ENCODE measurements around the gene MECP2. TPM values are rescaled to one million over a fixed set of nuclear protein-coding genes. Genes with fewer than 3 reads are reported as not detected.

MECP2 gene
- total RNA-seq, 1 experiment from 2014 or later, result 52.8 TPM

- H3K27me3 ChIP-seq (replicated peaks; ENCODE audit: insufficient read depth, low read depth, low read length, poor library complexity), result peaks cover 5% of the 10 kb centered on the region
- POLR2A ChIA-PET (ENCODE audit: low non-redundant PET), result no interaction called here
- intact Hi-C loops (cut with micrococcal nuclease; ENCODE audit: unreplicated experiment), result no loop called here
- no peaks in the 10 kb centered on the region for H3K4me1 ChIP-seq (ENCODE audit: insufficient read depth, low read length, poor library complexity, severe bottlenecking)
- H3K36me3 ChIP-seq (ENCODE audit: insufficient read depth, low read length, poor library complexity, severe bottlenecking), result peaks cover 19% of the 10 kb centered on the region
- no peak for TF ChIP-seq EZH2 (IDR thresholded peaks at IDR 0.05; ENCODE audit: borderline replicate concordance, low read depth, low read length, poor library complexity, severe bottlenecking)
- no peak overlapping the region for H3K27ac ChIP-seq (ENCODE audit: low read depth, low read length, poor library complexity, severe bottlenecking)
- no peak overlapping the region for H3K4me3 ChIP-seq (ENCODE audit: low read depth, low read length, poor library complexity, severe bottlenecking)
- CTCF ChIA-PET, result no interaction called here
- no peaks in the 10 kb centered on the region for H3K9me3 ChIP-seq (ENCODE audit: low read depth, low read length, poor library complexity, severe bottlenecking)
- no TSS peak for BruUV-seq (replicated peaks)
- DNase-seq (ENCODE audit: low spot score), result no peak
Measured at GRCh38 chrX:154032653-154033052, 64.9 kb downstream of the MECP2 start.

GRCh38 chrX:154032160-154032559 lies 65.4 kb downstream of the MECP2 start:
- H3K4me3 ChIP-seq (ENCODE audit: low read depth, low read length, poor library complexity, severe bottlenecking), result no peak overlapping the region
- no peak overlapping the region for H3K27ac ChIP-seq (ENCODE audit: low read depth, low read length, poor library complexity, severe bottlenecking)
- H3K27me3 ChIP-seq (replicated peaks; ENCODE audit: insufficient read depth, low read depth, low read length, poor library complexity), result peaks cover 5% of the 10 kb centered on the region
- H3K36me3 ChIP-seq (ENCODE audit: insufficient read depth, low read length, poor library complexity, severe bottlenecking), result peaks cover 19% of the 10 kb centered on the region
- DNase-seq (ENCODE audit: low spot score), result no peak
- intact Hi-C loops (cut with micrococcal nuclease; ENCODE audit: unreplicated experiment), result no loop called here
- CTCF ChIA-PET, result no interaction called here
- TF ChIP-seq CTCF (conservative IDR thresholded peaks at IDR 0.05; ENCODE audit: low read depth, low read length), result no peak
- no peak for TF ChIP-seq EZH2 (IDR thresholded peaks at IDR 0.05; ENCODE audit: borderline replicate concordance, low read depth, low read length, poor library complexity, severe bottlenecking)
- POLR2A ChIA-PET (ENCODE audit: low non-redundant PET), result no interaction called here
- BruUV-seq (replicated peaks), result no TSS peak
- H3K4me1 ChIP-seq (ENCODE audit: insufficient read depth, low read length, poor library complexity, severe bottlenecking), result no peaks in the 10 kb centered on the region
- H3K9me3 ChIP-seq (ENCODE audit: low read depth, low read length, poor library complexity, severe bottlenecking), result no peaks in the 10 kb centered on the region

- no peak for TF ChIP-seq CTCF (conservative IDR thresholded peaks at IDR 0.05; ENCODE audit: low read depth, low read length)
- no peak for TF ChIP-seq EZH2 (IDR thresholded peaks at IDR 0.05; ENCODE audit: borderline replicate concordance, low read depth, low read length, poor library complexity, severe bottlenecking)
Measured at GRCh38 chrX:154030715-154031305, 66.7 kb downstream of the MECP2 start.

GRCh38 chrX:154030266-154030665 lies 67.3 kb downstream of the MECP2 start:
- POLR2A ChIA-PET (ENCODE audit: low non-redundant PET), result no interaction called here
- Histone ChIP-seq H3K27ac (ENCODE audit: low read depth, low read length, poor library complexity, severe bottlenecking) (no peak overlapping the region), H3K4me3 (ENCODE audit: low read depth, low read length, poor library complexity, severe bottlenecking) (no peak overlapping the region), H3K4me1 (ENCODE audit: insufficient read depth, low read length, poor library complexity, severe bottlenecking) (no peaks in the 10 kb centered on the region), H3K9me3 (ENCODE audit: low read depth, low read length, poor library complexity, severe bottlenecking) (no peaks in the 10 kb centered on the region), H3K27me3 (replicated peaks; ENCODE audit: insufficient read depth, low read depth, low read length, poor library complexity) (peaks cover 5% of the 10 kb centered on the region), H3K36me3 (ENCODE audit: insufficient read depth, low read length, poor library complexity, severe bottlenecking) (peaks cover 19% of the 10 kb centered on the region)
- no peak for DNase-seq (ENCODE audit: low spot score)
- TF ChIP-seq EZH2 (IDR thresholded peaks at IDR 0.05; ENCODE audit: borderline replicate concordance, low read depth, low read length, poor library complexity, severe bottlenecking) (no peak), CTCF (conservative IDR thresholded peaks at IDR 0.05; ENCODE audit: low read depth, low read length) (no peak)
- intact Hi-C loops (cut with micrococcal nuclease; ENCODE audit: unreplicated experiment), result no loop called here
- BruUV-seq (replicated peaks), result no TSS peak
- CTCF ChIA-PET, result no interaction called here

More at GRCh38 chrX:154030715-154031305, 66.7 kb downstream of the MECP2 start:
- intact Hi-C loops (cut with micrococcal nuclease; ENCODE audit: unreplicated experiment), result no loop called here
- ChIA-PET POLR2A (ENCODE audit: low non-redundant PET) (no interaction called here), CTCF (no interaction called here)
- H3K4me1 ChIP-seq (ENCODE audit: insufficient read depth, low read length, poor library complexity, severe bottlenecking), result no peaks in the 10 kb centered on the region
- peaks cover 19% of the 10 kb centered on the region for H3K36me3 ChIP-seq (ENCODE audit: insufficient read depth, low read length, poor library complexity, severe bottlenecking)
- peaks cover 5% of the 10 kb centered on the region for H3K27me3 ChIP-seq (replicated peaks; ENCODE audit: insufficient read depth, low read depth, low read length, poor library complexity)
- no peak overlapping the region for H3K4me3 ChIP-seq (ENCODE audit: low read depth, low read length, poor library complexity, severe bottlenecking)
- H3K27ac ChIP-seq (ENCODE audit: low read depth, low read length, poor library complexity, severe bottlenecking), result no peak overlapping the region
- BruUV-seq (replicated peaks), result TSS peak; percentile 22
- DNase-seq (ENCODE audit: low spot score), result no peak
- no peaks in the 10 kb centered on the region for H3K9me3 ChIP-seq (ENCODE audit: low read depth, low read length, poor library complexity, severe bottlenecking)
